ENCODE measurements around the gene DDIT3. TPM values are rescaled to one million over a fixed set of nuclear protein-coding genes. Genes with fewer than 3 reads are reported as not detected.
"Not testable (repeated sequence)": the region's sequence is repeated elsewhere in the genome, so short reads cannot be mapped to it uniquely, and the experiment has no call there.

Gene DDIT3
- total RNA-seq, 1 experiment from 2014 or later = 11.8 TPM

DNA sequence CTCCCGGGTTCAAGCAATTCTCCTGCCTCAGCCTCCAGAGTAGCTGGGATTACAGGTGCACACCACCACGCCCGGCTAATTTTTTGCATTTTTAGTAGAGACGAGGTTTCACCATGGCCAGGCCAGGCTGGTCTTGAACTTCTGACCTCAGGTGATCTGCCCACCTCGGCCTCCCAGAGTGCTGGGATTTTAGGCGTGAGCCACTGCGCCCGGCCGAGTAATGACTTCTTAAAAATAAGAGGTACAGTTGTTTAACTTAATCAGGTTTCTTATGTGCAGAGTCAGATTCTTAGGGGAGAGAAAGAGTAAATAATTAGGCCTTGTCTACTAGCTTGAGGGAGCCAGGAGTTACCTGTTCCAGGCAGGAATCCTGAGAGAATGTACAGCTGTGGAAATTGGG, 6.1 kb downstream of the DDIT3 start:
- not testable (repeated sequence) for DNase-seq (ENCODE audit: low read depth)

DNA sequence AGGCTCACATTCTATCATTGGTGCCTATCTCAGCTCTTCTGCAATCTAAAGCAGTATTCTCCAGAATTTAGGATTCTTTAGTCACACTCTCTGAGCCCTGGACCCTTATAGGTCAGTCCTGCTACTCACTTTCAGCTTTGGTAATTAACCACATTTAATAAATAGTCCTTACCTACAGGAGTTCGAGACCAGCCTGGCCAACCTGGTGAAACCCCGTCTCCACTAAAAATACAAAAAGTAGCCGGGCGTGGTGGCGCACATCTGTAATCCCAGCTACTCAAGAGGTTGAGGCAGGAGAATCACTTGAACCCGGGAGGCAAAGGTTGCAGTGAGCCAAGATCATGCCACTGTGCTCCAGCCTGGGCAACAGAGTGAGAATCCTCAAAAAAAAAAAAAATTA, 6.6 kb downstream of the DDIT3 start:
- not testable (repeated sequence) for DNase-seq (ENCODE audit: low read depth)

DNA sequence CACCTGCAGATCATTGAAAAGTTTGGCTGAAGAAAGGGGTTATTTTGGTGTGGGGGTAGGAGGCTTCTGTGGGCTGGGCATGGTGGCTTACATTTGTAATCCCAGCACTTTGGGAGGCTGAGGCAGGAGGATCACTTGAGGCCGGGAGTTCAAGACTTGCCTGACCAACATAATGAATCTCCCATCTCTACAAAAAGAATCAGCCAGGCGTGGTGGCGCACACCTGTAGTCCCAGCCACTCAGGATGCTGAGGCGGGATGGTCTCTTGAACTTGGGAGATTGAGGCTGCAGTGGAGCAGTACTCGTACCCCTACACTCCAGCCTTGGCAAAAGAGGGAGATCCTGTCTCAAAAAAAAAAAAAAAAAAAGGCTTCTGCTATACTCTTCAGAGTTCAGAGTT, 7.0 kb downstream of the DDIT3 start:
- DNase-seq (ENCODE audit: low read depth) = no peak

DNA sequence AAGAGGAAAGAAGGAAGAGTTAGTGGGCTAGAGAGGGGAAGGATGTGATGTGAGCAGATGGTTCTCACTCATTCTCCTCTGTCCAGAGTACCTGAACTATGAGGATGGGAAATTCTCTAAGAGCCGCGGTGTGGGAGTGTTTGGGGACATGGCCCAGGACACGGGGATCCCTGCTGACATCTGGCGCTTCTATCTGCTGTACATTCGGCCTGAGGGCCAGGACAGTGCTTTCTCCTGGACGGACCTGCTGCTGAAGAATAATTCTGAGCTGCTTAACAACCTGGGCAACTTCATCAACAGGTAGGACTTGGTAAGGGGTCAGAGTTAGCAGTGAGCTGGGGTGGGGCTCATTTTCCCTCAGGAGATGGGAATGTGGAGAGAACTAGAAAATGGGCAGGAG, 7.6 kb downstream of the DDIT3 start:
- no peak for DNase-seq (ENCODE audit: low read depth)

DNA sequence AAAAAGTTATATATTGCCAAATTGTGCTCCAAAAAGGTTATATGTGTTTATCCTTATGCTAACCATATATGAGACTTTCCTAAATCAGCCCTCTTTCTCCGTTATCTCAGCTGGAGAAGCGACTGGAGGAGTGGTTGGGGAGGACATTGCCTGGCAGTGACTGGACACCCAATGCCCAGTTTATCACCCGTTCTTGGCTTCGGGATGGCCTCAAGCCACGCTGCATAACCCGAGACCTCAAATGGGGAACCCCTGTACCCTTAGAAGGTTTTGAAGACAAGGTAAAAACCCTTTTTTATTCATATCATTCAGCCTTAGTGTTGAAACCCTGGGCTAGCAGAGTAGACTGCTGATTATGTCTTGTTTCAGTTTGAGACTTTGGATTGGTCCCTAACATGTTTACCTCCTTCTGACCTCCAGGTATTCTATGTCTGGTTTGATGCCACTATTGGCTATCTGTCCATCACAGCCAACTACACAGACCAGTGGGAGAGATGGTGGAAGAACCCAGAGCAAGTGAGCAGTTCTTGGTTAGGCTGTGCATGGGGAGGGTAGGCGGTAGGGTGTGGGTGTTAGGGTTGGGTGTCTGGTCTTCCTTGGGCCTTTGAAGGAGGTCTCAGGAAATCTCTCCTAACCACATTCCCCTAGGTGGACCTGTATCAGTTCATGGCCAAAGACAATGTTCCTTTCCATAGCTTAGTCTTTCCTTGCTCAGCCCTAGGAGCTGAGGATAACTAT, 8.6 kb downstream of the DDIT3 start:
- no peak for DNase-seq (ENCODE audit: low read depth)

DNA sequence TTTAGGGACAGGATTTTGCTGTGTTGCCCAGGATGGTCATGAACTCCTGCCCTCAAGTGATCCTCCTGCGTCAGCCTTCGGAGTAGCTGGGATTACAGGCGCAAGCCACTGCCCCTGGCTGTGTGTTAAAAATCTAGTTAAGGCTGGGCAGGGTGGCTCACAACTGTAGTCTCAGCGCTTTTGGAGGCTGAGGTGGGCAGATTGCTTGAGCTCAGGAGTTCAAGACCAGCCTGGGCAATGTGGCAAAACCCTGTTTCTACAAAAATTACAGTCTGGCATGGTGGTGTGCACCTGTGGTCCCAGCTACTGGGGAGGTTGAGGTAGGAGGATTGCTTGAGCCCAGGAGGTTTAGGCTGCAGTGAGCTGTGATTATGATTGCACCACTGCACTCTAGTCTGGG, 9.2 kb downstream of the DDIT3 start:
- DNase-seq (ENCODE audit: low read depth) = no peak

DNA sequence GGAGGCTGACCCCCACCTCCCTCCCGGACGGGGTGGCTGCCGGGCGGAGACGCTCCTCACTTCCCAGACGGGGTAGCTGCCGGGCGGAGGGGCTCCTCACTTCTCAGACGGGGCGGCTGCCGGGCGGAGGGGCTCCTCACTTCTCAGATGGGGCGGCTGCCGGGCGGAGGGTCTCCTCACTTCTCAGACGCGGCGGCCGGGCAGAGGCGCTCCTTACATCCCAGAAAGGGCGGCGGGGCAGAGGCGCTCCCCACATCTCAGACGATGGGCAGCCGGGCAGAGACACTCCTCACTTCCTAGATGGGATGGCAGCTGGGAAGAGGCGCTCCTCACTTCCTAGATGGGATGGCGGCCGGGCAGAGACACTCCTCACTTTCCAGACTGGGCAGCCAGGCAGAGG, 12.5 kb downstream of the DDIT3 start:
- not testable (repeated sequence) for DNase-seq (ENCODE audit: low read depth)

DNA sequence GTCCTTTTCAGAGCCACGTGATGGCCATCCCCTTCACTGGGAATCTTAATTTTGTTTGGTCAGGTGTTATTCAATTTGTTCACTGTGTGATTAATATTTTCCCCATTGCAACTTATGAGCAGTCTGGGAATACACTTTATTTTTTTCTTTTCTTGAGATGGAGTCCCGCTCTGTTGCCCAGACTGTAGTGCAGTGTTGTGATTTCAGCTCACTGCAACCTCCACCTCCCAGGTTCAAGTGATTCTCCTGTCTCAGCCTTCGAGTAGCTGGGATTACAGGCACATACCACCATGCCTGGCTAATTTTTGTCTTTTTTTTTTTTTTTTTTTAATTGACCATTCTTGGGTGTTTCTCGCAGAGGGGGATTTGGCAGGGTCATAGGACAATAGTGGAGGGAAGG, 13.8 kb downstream of the DDIT3 start:
- DNase-seq (ENCODE audit: low read depth) = not testable (repeated sequence)

DNA sequence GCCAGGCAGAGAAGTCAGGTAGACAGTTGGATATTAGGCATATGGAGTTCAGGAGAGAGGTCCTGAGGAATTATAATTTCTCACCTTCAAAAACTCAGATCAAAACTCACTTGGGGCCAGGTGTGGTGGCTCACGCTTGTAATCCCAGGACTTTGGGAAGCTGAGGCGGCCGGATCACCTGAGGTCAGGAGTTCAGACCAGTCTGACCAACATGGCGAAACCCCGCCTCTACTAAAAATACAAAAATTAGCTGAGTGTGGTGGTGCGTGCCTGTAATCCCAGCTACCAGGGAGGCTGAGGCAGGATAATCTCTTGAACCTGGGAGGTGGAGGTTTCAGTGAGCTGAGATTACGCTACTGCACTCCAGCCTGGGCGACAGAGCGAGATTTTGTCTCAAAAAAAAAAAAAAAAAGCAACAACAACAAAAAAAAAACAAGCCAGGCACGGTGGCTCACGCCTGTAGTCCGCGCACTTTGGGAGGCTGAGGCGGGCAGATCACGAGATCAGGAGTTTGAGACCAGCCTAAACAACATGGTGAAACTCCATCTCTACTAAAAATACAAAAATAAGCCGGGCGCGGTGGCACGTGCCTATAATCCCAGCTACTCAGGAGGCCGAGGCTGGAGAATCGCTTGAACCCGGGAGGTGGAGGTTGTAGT, 17.9 kb downstream of the DDIT3 start:
- DNase-seq (ENCODE audit: low read depth) = not testable (repeated sequence)

DNA sequence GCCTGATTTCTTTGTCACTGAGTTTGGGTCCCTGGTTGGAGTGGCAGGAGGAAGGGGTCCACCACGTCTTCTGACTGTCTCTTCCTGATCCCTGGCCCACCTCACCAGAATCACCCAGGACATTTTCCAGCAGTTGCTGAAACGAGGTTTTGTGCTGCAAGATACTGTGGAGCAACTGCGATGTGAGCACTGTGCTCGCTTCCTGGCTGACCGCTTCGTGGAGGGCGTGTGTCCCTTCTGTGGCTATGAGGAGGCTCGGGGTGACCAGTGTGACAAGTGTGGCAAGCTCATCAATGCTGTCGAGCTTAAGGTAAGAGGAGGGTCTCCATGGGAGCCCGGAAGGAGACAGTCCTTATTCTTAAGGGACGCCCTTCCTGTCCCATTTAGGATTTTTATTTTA, 20.1 kb downstream of the DDIT3 start:
- DNase-seq (ENCODE audit: low read depth) = no peak

DNA sequence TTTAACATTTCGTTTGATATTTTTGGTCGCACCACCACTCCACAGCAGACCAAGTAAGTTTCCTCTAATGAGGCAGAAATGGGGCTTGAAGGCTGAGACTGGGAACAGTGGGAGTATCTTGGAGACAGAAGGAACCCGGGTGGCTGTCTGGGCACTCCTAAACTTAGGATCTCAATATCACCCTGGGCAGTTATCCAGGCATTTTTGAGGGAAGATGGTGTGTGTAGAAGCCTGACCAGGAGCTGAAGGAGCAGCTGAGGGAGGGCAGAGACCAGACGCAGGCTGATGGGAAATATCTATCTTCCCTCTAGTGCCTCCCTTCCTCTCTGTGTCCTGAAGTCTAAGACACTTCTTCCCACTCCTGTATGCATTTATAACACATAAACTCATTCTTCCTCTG, 21.7 kb downstream of the DDIT3 start:
- DNase-seq (ENCODE audit: low read depth) = no peak

DNA sequence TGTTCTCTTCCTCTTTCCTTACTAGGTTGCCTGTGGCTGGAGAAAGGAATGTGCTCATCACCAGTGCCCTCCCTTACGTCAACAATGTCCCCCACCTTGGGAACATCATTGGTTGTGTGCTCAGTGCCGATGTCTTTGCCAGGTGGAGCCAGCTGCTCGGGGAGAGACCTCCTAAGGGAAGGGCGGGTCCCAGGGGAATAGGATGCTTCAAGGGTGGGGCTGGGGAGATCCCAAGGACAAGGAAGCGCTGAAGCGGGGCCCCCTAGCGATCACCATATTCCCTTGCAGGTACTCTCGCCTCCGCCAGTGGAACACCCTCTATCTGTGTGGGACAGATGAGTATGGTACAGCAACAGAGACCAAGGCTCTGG, 22.2 kb downstream of the DDIT3 start:
- no peak for DNase-seq (ENCODE audit: low read depth)

DNA sequence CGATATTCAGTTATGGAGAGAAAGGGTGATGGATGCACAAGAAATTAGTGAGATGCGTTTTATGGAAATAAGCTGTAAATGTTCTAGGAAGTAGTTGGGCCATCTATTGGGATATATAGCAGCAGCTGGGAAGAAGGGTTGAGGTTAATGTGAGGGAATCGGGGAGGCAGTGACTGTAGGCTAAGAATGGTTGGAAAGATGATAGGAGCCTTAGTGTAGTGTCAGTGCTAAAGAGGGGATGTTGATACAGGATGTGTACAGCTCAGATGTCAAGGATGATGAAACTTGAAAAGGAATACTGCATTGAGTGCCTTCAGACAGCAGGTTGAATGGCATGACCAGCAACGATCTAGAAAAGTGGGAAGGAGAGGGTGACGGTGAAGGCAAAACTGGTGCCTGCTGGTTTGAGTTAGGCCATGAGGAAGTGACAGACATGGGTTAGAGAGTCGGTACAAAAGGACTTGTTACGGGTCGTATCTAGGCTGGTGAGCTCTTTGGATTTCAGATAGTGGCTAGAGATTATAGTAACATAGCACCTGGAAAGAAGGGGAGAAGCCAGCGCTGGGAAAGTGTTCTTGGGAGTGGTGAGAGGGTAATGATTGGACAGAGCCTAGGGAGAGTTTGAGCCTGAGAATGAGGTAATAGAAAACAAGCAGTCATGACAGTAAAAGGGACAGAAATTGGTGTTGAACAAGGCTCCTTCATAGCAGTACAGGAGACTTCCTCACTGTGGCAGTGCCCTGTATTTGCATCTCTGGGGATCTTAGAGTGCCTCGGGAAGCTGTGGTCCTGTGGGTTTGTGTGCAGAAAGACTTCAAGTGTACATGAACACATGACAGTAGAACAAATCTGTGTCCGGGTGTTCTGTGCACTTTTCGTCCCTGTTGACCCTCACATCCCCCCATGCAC, 22.8 kb downstream of the DDIT3 start:
- no peak for DNase-seq (ENCODE audit: low read depth)

DNA sequence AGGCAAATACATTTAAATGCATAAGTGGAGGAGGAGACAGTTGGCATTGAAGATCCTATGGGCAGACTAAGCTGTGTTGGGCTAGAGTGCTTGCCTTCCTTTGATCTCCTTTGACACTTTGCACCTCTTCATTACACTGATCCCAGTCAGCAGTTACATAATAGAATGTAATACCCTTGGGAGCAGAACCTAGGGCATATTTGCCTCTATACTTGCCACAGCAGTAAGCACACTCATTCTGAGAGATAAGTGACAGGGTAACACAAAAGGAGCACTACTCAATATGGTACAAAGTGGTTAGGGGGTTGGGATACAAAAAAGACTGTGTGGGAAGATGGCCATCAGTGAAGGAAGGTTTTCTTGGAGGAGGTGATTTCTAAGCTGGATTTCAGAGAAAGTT, 23.5 kb downstream of the DDIT3 start:
- DNase-seq (ENCODE audit: low read depth) = no peak

DNA sequence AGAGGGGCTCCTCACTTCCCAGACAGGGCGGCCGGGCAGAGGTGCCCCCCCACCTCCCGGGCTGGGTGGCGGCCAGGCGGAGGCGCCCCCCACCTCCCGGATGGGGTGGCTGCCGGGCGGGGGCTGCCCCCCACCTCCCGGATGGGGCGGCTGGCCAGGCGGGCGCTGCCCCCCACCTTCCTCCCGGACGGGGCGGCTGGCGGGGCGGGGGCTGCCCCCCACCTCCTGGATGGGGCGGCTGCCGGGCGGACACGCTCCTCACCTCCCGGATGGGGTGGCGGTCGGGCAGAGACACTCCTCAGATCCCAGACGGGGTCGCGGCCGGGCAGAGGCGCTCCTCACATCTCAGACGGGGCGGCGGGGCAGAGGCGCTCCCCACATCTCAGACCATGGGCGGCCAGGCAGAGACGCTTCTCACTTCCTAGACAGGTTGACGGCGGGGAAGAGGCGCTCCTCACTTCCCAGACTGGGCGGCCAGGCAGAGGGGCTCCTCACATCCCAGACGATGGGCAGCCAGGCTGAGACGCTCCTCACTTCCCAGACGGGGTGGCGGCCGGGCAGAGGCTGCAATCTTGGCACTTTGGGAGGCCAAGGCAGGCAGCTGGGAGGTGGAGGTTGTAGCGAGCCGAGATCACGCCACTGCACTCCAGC, 25.1 kb downstream of the DDIT3 start:
- DNase-seq (ENCODE audit: low read depth) = not testable (repeated sequence)

DNA sequence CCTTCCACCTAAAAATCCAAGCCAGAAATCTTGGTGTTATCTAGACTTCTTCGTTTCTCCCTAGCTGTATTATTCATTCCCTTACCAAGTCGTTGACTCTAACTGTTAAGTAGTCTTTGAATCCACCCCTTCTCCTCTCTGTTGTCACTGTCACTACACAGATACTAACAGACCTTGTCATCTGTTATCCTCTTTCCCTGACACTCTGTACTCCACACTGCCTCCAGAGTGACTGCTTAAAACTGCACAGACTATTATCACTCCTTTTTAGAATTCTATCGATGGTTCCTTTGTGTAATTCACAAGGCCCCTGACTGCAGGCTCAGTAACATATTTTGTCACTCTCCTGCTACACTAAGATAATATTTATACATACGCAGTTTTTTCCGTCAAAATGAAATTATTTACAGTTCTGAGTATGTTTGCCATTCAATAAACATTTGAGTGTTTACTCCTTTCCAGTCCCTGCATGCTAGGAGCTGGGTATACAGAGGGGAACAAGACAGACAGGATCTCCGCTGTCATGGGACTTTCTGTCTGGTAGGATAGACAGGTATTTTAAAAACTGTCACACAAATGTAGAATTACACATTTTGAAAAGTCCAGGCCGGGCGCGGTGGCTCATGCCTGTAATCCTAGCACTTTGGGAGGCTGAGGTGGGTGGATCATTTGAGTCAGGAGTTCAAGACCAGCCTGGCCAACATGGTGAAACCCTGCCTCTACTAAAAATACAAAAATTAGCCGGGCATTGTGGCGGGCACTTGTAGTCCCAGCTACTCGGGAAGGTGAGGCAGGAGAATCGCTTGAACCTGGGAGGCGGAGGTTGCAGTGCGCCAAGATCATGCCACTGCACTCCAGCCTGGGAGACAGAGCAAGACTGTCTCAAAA, 28.7 kb downstream of the DDIT3 start:
- DNase-seq (ENCODE audit: low read depth) = no peak

DNA sequence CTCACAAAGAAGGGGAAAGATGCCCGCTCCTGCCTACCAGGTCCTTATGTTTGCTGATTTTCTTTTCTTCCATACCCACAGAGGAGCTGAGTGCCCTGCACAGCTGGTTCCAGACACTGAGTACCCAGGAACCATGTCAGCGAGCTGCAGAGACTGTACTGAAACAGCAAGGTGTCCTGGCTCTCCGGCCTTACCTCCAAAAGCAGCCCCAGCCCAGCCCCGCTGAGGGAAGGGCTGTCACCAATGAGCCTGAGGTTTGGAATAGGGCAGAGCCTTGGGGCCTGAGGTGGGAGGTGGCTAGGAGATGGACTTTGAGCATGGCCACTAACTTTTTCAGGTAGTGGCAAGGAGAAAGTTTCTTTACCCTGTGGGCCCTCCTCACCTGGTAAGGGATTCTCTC, 30.2 kb downstream of the DDIT3 start:
- DNase-seq (ENCODE audit: low read depth) = no peak

DNA sequence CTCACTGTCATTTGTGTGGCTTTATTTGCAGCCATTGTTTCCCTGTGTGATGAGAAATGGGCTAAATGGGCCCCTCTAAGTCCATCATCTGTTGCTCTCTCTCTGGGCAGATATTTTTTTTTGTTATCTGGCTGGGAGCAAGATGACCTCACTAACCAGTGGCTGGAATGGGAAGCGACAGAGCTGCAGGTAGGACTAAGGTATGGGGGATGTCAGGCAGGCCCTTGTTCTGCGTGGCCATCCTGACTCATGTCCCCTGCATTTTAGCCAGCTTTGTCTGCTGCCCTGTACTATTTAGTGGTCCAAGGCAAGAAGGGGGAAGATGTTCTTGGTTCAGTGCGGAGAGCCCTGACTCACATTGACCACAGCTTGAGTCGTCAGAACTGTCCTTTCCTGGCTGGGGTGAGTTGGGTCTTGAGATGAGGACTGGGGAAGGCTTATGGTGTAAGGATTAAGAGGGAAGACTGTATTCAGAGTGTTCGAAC, 31.1 kb downstream of the DDIT3 start:
- peak; percentile 50 for DNase-seq (ENCODE audit: low read depth)

DNA sequence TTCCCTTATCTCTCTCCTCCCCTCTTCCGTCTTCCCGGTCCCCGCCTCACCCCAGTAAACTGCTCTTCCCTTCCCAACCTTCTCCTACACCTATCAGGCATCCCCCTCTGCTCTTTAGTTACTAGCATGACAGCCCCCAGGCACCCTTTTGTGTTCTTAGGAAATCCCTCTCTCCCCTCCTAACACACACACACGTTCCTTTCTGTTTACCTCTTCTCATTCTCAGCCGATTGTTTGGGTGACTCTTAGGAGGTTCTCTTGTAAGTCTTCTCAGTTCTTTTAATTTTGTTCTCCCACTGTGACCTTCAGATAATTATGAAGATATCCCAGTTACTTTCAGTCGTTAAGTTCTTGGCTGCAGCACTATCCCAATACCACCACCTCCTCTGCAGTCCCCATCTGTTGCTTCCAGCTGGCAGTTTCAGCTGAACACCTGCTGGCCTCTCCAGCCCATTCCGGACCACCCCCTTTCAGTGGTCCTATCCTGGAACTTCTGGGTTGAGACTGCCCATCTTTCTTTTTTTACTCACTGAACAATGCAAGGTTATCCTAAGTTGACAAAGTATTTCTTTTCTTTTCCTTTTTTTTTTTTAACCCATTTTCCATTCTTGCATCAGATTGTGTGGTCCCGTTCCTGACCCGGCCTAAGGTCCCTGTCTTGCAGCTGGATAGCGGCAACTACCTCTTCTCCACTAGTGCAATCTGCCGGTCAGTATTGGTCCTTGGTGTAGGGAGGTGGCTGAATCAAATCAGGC, 31.7 kb downstream of the DDIT3 start:
- DNase-seq (ENCODE audit: low read depth) = no peak

Data from HT1080 (cell line).